HG02973 (cell line): ENCODE data around the gene SEC61B.
A peak's percentile ranks its signal among the peaks of the same experiment; 100 is the strongest.

ENCODE experiments used
- ATAC-seq: cut with Tn5 transposase; IDR thresholded peaks from one replicate; pipeline ENCODE4 v1.9.1; 2021; ENCODE audit warnings: moderate library complexity; ENCODE audit not compliant: unreplicated experiment

The SEC61B gene

GRCh38 chr9:99221621-99222415 lies at the start of gene SEC61B, which contains the start of gene ALG2:
Gene SEC61B, plus strand, starts transcription at chr9:99222282. Its CDS starts 82 bp downstream, at chr9:99222364.
Gene ALG2, minus strand, starts transcription at chr9:99221942. Its CDS starts 48 bp downstream, at chr9:99221894.
- peak; percentile 80 for ATAC-seq

- peak; percentile 70 for ATAC-seq
These were observed 48.2 kb upstream of the SEC61B start for GRCh38 chr9:99173570-99174504.

- ATAC-seq: no peak
These were observed 45.5 kb upstream of the SEC61B start for GRCh38 chr9:99176527-99177013.

GRCh38 chr9:99177576-99178366 lies 44.3 kb upstream of the SEC61B start:
- ATAC-seq: no peak

- no peak for ATAC-seq
These were observed 42.9 kb upstream of the SEC61B start for GRCh38 chr9:99178912-99179872.

- peak; percentile 39 for ATAC-seq
These were observed 41.9 kb upstream of the SEC61B start for GRCh38 chr9:99180199-99180598.

GRCh38 chr9:99180662-99181061 lies 41.4 kb upstream of the SEC61B start:
- ATAC-seq: no peak

GRCh38 chr9:99181206-99181605 lies 40.9 kb upstream of the SEC61B start:
- no peak for ATAC-seq

GRCh38 chr9:99181621-99182020 lies 40.5 kb upstream of the SEC61B start:
- peak; percentile 46 for ATAC-seq

- no peak for ATAC-seq
These were observed 39.7 kb upstream of the SEC61B start for GRCh38 chr9:99182356-99182755.

GRCh38 chr9:99183616-99184015 lies 38.5 kb upstream of the SEC61B start:
- no peak for ATAC-seq

GRCh38 chr9:99184110-99184474 lies 38.0 kb upstream of the SEC61B start:
- ATAC-seq: no peak

- ATAC-seq: peak; percentile 45
These were observed 37.4 kb upstream of the SEC61B start for GRCh38 chr9:99184475-99185347.

GRCh38 chr9:99185348-99185632 lies 36.8 kb upstream of the SEC61B start:
- no peak for ATAC-seq

GRCh38 chr9:99185934-99186333 lies 36.1 kb upstream of the SEC61B start:
- ATAC-seq: no peak

- no peak for ATAC-seq
These were observed 34.8 kb upstream of the SEC61B start for GRCh38 chr9:99187311-99187710.

- ATAC-seq: no peak
These were observed 32.9 kb upstream of the SEC61B start for GRCh38 chr9:99189186-99189585.

- no peak for ATAC-seq
These were observed 32.0 kb upstream of the SEC61B start for GRCh38 chr9:99189887-99190596.
